IPS DF 19.7 (cell line): Measurements from ENCODE around the gene PEMT.
"Not testable (repeated sequence)": the region's sequence is repeated elsewhere in the genome, so short reads cannot be mapped to it uniquely, and the experiment has no call there.

Source experiments
- DNase-seq: peaks from one replicate; pipeline ENCODE4 v3.0.0-alpha.2; 2013; ENCODE audit warnings: low read depth, low spot score

PEMT gene

GRCh38 chr17:17591355-17592298 is at the start of gene PEMT:
TSS of gene PEMT (minus strand) at chr17:17591708. CDS start at chr17:17591626, 82 bp downstream.
- peak; percentile 97 for DNase-seq

- DNase-seq: not testable (repeated sequence)
These were observed 48.3 kb upstream of the PEMT start for GRCh38 chr17:17639661-17640270.

- no peak for DNase-seq
These were observed 47.0 kb upstream of the PEMT start for GRCh38 chr17:17638467-17638866.

- DNase-seq: no peak
These were observed 44.9 kb upstream of the PEMT start for GRCh38 chr17:17636272-17636885.

- DNase-seq: not testable (repeated sequence)
These were observed 44.2 kb upstream of the PEMT start for GRCh38 chr17:17635537-17636271.

- DNase-seq: no peak
These were observed 43.6 kb upstream of the PEMT start for GRCh38 chr17:17635126-17635525.

GRCh38 chr17:17633310-17633709 is 41.8 kb upstream of the PEMT start:
- DNase-seq: no peak

GRCh38 chr17:17632690-17633089 is 41.2 kb upstream of the PEMT start:
- not testable (repeated sequence) for DNase-seq

GRCh38 chr17:17628388-17629008 is 37.0 kb upstream of the PEMT start:
- no peak for DNase-seq

GRCh38 chr17:17626840-17627239 is 35.3 kb upstream of the PEMT start:
- no peak for DNase-seq

- peak; percentile 70 for DNase-seq
These were observed 34.8 kb upstream of the PEMT start for GRCh38 chr17:17626151-17626805.

- no peak for DNase-seq
These were observed 33.2 kb upstream of the PEMT start for GRCh38 chr17:17624741-17625140.

- DNase-seq: no peak
These were observed 32.4 kb upstream of the PEMT start for GRCh38 chr17:17623904-17624303.

GRCh38 chr17:17621254-17621653 is 29.7 kb upstream of the PEMT start:
- no peak for DNase-seq

GRCh38 chr17:17613708-17614114 is 22.2 kb upstream of the PEMT start:
- DNase-seq: peak; percentile 84

- no peak for DNase-seq
These were observed 20.8 kb upstream of the PEMT start for GRCh38 chr17:17612085-17613022.

- peak; percentile 40 for DNase-seq
These were observed 17.6 kb upstream of the PEMT start for GRCh38 chr17:17609121-17609520.

GRCh38 chr17:17606416-17607000 is 15.0 kb upstream of the PEMT start:
- no peak for DNase-seq

GRCh38 chr17:17605729-17606088 is 14.2 kb upstream of the PEMT start:
- no peak for DNase-seq
